Gastroesophageal sphincter (tissue), 3 donors: Measurements from ENCODE around the gene SHC2.

Source experiments
- CTCF ChIP-seq, 4 experiments: fragments of 200-600 bp in 2 of 4; fragments of 450-650 bp in 2 of 4; sonication (generic) in 1 of 4; IDR thresholded peaks; one replicate each; pipeline ENCODE4 v1.5.1; 2017 to 2019; ENCODE audit warnings: antibody characterized with exemption in 4 of 4, mild to moderate bottlenecking in 2 of 4, moderate library complexity in 2 of 4
- EP300 ChIP-seq: sonication (generic); formaldehyde crosslinking; IDR thresholded peaks from one replicate; pipeline ENCODE4 v1.6.1; 2017; ENCODE audit warnings: antibody characterized with exemption, mild to moderate bottlenecking
- POLR2A ChIP-seq, 2 donors: fragments of 450-650 bp; IDR thresholded peaks; one replicate each; pipeline ENCODE4 v1.6.1; 2017; ENCODE audit warnings: antibody characterized with exemption in 2 of 2, mild to moderate bottlenecking in 2 of 2, moderate library complexity in 1 of 2
- POLR2AphosphoS5 ChIP-seq: sonication (generic); formaldehyde crosslinking; IDR thresholded peaks from one replicate; pipeline ENCODE4 v1.6.1; 2017; ENCODE audit warnings: antibody characterized with exemption

DNA sequence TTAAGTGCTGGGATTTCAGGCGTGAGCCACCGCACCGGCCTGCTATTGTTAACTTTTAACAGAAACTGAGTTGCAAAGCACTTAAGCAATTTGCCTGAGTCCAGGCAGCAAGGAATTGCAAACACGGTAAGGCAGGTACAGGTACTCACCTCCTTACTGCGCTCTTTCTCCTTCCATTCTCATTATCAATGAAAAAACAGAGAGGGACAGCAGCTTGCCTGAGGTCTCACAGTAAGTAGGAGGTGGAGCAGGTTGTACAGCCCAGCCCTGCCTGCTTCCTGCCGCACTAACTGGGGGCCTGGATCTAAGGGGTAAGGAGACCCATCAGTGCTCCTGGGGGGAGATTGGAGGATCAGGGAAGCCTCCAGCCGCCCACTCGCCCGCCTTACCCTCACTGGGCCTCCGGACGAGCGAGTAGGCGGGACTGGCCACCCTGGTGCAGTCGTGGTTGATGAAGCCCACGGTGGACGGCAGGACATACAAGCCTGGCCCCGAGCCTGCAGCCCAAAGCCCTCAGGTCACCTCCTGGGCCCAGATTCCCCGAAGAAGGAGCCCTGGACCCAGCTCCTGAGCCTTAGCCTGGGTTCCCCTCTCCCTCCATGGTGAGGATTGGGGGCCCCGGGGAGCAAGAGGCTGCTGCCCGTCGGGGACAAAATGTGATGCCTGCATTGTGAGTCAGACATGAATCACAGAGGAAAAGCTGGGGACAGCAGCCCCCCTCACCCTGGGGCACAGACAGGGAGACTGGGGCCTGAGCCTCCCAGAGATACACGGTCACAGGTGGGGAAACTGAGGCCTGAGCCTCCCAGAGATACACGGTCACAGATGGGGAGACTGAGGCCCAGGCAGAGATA lies 11.4 kb upstream of the SHC2 start:
- TF ChIP-seq CTCF (IDR thresholded peaks at IDR 0.05): no peak
- no peak for TF ChIP-seq EP300
- no peak for TF ChIP-seq POLR2A (IDR thresholded peaks at IDR 0.05)
- no peak for TF ChIP-seq POLR2AphosphoS5
